Activated gamma-delta T cell (primary cell): Measurements from ENCODE around the gene EPS8.

Source experiments
- DNase-seq: peaks from one replicate; lab custom pipeline; 2025; lab: John Stamatoyannopoulos, UW

The EPS8 gene

DNA sequence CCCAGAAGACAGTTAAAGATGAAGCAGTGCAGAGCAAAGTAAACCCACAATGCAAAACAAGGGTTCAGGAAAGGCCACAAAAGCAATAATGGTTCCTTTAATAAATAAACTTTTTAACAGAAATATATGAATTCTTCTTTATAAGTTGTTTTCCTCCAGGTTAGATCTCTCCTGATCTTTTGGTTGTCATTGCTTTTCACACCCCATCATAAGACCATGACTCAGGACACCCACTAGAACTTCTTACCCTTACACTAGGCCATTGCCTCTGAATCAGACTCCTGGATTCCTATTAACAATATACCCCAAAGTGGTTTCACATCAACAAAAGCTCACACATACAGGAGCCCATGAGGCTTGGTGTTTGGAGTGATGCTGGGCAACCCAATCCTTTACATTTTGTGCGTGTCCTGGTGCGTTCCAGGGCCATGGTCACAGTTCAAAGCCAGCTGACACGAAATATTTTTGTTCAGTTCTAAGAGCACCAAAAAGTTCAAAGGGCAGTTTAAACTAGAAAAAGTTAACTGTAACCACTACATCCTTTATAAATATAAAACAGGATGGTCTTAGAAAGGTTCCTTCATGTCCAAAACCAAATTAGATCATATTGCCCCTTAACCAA lies 187.0 kb downstream of the EPS8 start:
- no peak for DNase-seq

DNA sequence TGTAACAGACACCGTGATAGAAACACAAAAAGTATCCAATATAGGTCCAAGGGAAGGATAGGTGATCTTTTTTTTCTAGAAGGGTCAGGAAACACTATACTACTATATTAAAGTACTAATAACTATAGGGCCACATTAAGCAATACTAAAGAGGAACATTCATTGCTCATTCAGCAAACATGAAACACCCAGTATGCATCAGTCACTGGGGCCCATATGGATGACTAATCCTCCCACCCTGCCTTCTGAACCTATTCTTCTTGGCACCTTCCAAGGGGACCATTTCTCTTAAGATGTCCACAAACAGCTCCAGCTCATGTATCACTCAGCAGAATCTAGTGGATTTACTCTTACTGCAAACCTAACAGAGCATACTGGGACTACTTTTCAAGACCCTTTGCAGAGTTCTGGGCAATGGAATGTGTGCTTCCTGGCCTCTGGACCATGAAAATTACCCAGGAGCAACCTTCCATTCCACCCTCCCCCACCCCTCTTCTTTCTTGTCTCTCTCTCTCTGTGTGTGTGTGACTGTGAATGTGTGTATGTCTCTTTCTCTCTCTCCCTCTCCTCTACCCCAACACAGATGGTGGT lies 187.9 kb downstream of the EPS8 start:
- no peak for DNase-seq

DNA sequence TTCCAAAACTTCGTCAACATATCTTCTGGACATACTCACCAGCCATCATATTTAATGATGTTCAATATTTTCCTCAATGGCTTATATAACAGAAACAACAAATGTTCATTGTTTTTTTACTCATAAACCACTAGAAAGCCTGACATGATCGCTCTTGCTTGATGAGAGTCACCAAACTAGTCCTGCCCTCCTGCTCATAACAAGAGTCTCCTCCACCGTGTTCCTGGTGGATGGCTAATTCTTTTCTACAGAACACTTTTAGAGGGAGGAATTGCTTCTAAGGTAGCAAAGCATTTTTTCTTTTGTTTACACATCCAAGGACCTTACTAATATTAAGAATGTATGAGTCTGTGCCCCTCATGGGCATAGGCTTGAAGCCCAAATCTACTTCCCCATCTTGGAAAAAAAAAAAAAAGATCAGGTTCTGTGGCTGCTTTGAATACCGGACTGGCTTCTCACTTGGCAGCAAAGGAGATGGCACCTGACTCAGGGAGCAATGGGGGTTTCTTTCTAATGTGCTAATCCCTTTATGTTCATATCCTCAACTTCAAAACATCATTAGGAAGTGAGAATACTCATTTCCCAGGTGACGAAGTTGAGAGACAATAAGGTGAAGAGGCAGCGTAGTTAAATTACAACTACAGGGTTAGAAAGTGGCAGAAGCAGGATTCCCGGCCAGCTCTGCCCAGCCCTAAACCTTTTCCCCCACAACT lies 188.8 kb downstream of the EPS8 start:
- DNase-seq = no peak

DNA sequence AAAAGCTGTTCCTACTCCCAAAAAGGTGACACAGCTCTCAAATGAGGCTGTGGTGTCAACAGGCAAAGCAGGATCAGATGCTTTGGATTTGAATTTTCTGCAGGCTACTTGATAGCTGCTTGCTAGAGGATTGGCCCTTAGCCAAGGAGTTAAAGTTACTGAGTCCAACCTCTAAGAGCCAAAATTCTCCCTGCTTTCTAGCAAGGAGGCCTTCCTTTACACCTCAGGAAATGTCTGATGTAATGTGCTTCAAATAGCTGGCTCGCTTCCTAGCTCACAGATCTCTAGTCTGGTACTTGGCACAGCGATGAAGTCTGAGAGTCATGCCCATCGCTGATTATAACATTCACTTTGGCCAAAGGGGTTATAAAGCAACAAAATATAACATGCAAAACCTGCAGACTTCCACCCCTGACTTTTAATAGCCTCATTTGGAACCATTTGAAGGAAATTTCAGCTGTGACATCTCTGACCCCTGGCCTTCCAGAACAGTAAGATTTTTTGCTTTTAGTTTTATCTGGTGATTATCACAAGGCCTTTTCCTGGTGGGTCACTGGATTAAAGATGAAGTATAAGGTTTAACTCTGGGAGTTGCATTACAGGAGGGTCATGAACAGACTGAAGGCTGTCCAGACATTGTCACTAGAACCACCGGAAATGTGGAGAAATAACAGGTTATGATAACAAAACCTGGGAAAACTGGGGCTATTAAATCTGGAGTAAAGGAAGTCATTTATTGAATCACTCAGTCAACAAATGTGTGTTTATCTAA lies 189.7 kb downstream of the EPS8 start:
- no peak for DNase-seq

DNA sequence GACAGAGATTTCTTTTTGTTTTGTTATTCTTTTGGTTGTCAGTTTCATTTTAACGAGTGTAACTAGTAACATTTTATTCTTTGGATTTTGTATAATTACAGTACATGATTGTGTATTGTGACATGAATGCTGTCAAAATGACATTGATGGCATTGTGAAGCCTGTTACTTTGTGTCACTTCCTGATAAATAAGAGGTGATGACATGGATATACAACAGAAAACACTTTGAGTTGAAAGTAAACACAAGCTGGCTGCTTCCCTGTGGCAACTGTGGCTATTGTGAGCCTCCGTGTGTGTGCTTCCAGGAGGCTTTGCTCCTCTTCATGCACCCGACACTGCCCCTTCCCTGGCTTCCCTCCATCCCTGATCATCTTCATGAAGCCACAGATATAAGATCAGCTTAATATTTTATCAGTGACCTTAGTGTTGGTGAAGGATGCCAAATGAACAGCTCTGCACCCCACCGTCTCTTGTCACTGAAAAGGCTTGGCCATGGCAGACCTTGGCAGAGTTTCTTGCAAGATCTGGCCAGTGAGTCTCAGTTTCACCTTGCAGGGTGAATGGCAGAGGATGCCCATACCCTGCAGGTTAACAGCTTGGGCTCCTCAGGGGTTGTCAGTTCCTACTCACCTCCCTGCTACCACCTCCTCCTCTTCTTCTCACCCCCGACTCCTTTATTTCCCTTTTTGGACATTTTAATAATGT lies 191.9 kb downstream of the EPS8 start:
- DNase-seq = no peak

DNA sequence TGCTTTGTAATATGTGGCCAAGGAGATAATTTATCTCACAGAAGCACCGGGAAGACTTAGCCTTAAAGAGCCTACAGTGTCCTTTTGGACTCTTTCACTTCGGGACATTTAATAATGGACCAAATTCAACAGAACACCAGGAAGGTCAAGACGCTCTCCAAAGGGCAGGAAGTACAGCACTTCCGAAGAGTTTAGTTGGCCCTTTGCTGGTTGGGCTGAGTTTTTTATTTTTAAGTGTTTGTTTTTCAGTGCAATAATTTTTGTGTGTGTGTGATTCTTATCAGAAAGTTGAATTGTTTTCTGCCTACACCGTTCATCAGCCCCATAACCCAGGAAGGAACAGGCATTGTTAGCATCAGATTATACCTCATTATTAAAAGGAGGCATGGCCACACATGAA lies 193.0 kb downstream of the EPS8 start:
- DNase-seq = no peak

DNA sequence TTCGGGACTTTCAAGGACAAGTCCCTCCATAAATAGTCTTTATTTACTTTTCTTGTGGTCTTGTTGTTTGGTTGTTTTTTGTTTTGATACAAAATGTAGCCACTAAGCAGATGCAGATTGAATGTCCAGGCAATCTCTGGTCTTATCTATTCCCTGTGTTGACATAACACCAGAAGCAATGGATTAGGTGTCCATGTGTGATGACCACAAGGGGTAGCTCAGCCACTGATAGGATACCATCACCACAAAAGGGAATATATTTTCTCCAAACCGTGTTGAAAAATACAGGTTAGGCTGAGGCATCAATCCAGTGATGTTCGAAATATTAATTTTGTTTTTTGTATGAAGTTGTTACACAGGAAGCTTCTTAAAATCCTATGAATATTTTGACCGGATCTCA lies 196.3 kb downstream of the EPS8 start:
- no peak for DNase-seq

DNA sequence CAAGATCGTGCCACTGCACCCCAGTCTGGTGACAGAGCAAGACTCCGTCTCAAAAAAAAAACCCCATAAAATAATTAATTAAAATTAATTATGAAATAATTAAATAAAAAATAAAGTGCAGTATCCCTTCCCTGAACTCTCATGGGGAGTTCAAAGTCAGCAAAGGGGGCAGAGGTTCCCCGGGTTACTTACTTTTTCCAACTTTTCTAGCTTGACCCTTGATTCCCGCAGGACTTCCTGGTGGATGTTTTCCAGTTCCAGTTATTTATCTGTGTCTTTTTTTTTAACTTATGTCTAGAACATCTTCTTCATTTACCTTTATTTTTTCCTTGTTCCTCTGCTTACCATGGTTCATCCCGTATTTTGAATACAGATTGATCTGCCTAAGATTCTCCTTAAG lies 197.4 kb downstream of the EPS8 start:
- DNase-seq = no peak

DNA sequence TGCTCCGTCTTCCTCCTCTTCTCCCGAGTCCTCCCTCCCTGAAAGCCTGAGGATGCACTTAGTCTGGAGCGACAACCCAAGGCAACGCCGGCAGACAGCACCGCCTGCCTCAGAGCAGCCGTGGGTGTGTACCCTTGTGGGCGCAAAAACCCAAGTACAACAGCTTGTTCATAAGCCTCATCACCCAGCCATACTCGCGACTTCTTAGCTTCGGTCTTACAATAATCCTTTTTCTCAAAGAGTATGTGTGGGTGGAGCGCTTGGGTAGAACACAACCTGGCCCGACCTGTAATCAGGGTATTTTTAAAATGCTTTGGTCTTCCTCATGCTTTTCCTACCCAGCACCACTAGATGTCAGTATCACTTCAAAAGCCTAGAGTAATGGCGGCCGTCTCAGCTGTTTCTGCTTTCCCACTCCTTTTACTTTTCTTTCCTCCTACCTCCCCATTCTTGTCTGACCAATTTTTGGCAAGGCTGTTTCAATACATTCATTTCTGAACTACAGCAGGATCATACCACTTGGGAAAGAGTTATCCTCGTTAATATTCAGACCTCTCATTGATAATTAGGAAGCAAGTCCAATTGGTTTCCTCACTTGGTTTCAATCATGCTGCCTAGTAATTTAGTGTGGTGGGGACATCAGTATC lies 198.9 kb downstream of the EPS8 start:
- DNase-seq = no peak

DNA sequence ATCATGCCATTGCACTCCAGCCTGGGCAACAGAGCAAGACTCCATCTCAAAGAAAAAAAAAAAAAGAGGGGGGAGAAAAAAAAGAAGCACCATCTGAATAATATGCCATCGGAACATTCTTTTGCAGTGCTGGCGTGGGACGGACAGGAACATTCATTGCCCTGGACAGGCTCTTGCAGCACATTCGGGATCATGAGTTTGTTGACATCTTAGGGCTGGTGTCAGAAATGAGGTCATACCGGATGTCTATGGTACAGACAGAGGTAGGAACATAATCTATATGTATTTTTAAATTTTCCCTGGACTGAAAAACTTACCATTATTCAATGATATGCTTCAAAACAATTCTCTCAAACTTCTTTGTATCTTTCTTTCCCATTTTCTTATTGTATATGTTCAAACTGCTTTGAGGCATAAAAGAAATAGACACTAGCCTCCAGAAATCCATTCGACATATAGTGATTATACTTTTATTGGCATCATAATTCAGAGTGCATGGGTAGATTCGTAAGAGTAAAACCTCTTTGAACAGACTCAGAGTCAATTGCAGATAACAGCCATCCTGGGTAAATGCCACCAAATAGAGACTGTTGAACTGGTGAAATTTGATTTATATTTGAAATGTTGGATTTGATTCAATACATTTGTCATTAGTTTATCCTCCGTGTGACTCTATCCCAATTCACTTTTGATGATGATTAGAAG lies 199.7 kb downstream of the EPS8 start:
- DNase-seq = no peak

DNA sequence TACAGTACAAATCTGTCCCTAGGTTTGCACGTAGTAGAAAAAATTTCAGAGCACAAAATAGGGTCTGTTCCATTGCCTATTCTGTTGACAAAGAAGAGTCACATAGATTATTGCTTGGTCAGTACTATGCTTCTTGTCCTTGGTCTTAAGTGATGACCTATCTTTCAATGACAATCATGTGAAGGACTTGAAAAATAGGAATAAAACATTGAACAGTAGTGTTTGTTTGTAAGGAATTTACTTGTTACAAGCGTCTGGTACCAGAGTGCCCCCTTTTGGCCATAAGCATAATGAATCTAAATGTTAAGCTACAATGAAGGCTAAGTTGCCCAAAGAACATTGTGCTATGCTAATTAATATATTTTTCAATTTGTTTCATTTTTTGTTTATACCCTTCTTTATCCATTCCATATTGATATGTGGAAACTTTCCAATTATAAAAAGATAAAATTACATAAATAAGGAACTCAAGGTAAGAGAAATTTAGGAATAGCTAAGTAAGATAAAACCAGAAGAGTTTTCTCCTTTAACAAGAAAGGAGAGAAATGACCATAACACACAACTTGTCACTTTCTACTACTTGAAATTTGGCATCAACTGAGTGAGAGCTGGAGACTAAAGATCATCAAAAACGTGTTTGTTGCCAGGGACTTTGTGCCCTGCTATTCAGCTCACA lies 204.7 kb downstream of the EPS8 start:
- no peak for DNase-seq

DNA sequence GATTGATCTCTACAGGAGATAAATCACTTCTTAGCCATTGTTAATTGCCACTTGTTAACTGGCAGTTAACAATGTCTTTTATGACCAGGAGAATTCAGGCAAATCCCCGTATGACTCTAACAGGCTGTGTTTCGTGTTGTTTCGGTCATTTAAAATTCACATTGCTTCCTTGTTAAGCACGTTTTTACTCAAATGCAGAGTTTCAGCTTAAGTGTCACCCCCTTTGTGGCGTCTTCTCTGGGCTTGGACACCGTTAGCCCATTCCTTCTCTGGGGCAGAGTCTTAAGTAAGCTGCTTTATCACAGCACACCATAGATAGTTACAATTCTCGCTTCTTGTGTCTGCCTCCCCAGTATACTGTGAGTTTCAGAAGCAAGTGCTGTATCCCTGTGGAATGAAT lies 205.4 kb downstream of the EPS8 start:
- no peak for DNase-seq

DNA sequence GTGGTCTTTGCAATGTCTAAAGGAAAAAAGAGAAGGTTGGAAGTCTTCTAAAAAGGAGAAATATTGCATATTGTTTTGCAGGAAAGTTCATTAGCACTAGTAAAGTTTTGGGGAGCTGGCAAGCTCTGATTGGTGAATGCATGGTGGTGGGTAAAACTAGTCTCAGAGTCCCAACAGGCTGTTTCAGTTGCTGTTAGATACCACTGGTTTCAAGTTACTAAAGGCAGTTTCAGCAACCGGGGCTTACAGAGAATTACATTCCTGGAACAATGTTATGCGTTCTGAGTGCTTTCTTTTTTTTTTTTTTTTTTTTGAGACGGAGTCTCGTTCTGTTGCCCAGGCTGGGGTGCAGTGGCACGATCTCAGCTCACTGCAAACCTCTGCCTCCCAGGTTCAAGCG lies 208.2 kb downstream of the EPS8 start:
- no peak for DNase-seq

DNA sequence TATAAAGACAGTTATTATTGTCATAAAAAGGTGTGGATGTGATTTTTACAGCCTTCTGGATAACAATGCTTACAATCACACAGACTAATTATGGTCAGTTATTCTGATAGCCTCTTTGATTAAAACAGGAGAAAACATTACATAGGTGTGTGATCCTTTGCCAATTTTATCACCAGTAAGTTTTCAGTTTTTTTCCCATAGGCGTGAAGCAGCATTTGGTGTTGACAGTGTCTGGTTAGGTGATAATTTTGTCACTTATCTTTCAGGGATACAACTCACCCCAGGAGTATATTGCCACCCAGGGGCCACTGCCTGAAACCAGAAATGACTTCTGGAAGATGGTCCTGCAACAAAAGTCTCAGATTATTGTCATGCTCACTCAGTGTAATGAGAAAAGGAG lies 208.8 kb downstream of the EPS8 start:
- no peak for DNase-seq

DNA sequence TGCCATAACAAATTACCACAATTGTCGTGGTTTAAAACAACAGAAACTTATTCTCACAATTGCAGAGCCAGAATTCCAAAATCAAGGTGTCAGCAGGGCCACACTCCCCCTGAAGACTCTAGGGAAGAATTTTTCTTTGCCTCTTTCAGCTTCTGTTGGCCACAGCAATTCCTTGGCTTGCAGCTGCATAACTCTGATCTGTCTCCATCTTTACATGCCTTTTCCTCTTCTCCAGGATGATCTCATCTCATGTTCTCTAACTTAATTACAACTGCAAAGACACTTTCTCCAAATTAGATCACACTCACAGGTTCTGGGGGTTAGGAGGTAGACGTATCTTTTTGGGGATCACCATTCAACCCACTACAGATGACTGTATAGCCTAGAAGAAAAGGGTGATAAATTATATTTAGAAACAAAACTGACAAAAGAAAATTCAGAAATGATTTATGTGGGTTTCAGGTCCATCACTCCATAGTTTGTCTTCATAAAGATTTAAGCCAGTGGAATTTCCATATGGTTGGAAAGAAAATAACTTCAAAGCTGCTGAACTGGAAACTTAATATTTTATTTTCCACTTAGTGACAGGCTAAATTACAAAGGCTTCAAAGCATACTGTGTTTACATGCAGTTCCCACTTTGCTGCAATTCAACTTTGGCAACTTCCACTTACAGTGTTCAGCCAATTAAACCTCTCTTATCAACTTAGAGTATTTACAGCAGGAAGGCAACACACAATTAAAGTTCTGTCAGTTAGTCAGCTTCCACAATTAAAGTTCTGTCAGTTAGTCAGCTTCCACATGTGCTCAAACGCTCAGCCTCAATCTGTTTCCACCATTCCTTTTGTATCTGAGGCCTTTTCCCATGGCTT lies 213.3 kb downstream of the EPS8 start:
- DNase-seq = no peak

DNA sequence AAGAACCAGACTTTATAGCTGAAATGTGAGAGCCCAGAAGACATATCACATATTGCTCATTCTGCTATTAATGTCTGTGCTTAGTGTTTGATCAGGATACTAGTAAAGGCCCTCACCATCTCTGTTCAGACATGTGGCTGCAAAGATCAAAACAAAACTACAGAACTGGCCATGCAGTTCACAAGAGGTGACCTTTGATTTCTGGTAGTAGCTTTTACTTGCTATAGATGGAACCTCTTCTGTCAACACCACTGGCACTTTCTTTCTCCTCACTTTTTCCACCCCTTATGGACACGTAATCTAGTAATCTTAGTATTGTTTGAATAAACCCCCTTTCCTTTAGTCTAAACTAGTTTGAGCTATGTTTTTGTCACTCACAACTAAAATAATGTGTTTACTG lies 214.8 kb downstream of the EPS8 start:
- no peak for DNase-seq
